Measurements from ENCODE around the gene CADM2. TPM values are rescaled to one million over a fixed set of nuclear protein-coding genes. Genes with fewer than 3 reads are reported as not detected.

Gene CADM2
- polyA plus RNA-seq, 1 donor from 2014 or later, result 4.5 TPM

GRCh38 chr3:85851071-85851470 lies 892.3 kb downstream of the CADM2 start:
- Histone ChIP-seq H3K79me2 (replicated peaks; ENCODE audit: insufficient read depth, low read length) (no peaks in the 10 kb centered on the region), H3K4me2 (ENCODE audit: low read length) (no peak overlapping the region), H3K9ac (ENCODE audit: low read length) (no peak overlapping the region), H4K20me1 (ENCODE audit: insufficient read depth) (no peaks in the 10 kb centered on the region), H3K27ac (ENCODE audit: low read length) (no peak overlapping the region), H3K9me3 (ENCODE audit: low read length) (no peaks in the 10 kb centered on the region), H3K36me3 (ENCODE audit: insufficient read depth, low read length) (no peaks in the 10 kb centered on the region), H3K27me3 (ENCODE audit: insufficient read depth, low read depth, low read length) (no peaks in the 10 kb centered on the region), H3F3A (ENCODE audit: insufficient read depth, low read length, poor library complexity, severe bottlenecking) (no peaks in the 10 kb centered on the region), H2AFZ (ENCODE audit: low read depth, low read length) (no peak overlapping the region), H3K4me3 (ENCODE audit: low read length) (no peak overlapping the region), H3K9me2 (ENCODE audit: insufficient read depth, low read length) (no peaks in the 10 kb centered on the region)
- no peak for TF ChIP-seq SMC3 (conservative IDR thresholded peaks at IDR 0.05; ENCODE audit: poor library complexity)
- no peak for TF ChIP-seq MXI1 (conservative IDR thresholded peaks at IDR 0.05; ENCODE audit: poor library complexity, severe bottlenecking)
- TF ChIP-seq, protein P1, sequence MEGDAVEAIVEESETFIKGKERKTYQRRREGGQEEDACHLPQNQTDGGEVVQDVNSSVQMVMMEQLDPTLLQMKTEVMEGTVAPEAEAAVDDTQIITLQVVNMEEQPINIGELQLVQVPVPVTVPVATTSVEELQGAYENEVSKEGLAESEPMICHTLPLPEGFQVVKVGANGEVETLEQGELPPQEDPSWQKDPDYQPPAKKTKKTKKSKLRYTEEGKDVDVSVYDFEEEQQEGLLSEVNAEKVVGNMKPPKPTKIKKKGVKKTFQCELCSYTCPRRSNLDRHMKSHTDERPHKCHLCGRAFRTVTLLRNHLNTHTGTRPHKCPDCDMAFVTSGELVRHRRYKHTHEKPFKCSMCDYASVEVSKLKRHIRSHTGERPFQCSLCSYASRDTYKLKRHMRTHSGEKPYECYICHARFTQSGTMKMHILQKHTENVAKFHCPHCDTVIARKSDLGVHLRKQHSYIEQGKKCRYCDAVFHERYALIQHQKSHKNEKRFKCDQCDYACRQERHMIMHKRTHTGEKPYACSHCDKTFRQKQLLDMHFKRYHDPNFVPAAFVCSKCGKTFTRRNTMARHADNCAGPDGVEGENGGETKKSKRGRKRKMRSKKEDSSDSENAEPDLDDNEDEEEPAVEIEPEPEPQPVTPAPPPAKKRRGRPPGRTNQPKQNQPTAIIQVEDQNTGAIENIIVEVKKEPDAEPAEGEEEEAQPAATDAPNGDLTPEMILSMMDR (IDR thresholded peaks at IDR 0.05; ENCODE audit: poor library complexity, severe bottlenecking), result no peak
- TF ChIP-seq POLR2AphosphoS5 (IDR thresholded peaks at IDR 0.05), result no peak
- no peak for TF ChIP-seq EZH2 (IDR thresholded peaks at IDR 0.05; ENCODE audit: borderline replicate concordance, insufficient read depth, low read length, poor library complexity, severe bottlenecking)
- TF ChIP-seq TAF1 (IDR thresholded peaks at IDR 0.05; ENCODE audit: low read depth), result no peak
- TF ChIP-seq, protein P2, sequence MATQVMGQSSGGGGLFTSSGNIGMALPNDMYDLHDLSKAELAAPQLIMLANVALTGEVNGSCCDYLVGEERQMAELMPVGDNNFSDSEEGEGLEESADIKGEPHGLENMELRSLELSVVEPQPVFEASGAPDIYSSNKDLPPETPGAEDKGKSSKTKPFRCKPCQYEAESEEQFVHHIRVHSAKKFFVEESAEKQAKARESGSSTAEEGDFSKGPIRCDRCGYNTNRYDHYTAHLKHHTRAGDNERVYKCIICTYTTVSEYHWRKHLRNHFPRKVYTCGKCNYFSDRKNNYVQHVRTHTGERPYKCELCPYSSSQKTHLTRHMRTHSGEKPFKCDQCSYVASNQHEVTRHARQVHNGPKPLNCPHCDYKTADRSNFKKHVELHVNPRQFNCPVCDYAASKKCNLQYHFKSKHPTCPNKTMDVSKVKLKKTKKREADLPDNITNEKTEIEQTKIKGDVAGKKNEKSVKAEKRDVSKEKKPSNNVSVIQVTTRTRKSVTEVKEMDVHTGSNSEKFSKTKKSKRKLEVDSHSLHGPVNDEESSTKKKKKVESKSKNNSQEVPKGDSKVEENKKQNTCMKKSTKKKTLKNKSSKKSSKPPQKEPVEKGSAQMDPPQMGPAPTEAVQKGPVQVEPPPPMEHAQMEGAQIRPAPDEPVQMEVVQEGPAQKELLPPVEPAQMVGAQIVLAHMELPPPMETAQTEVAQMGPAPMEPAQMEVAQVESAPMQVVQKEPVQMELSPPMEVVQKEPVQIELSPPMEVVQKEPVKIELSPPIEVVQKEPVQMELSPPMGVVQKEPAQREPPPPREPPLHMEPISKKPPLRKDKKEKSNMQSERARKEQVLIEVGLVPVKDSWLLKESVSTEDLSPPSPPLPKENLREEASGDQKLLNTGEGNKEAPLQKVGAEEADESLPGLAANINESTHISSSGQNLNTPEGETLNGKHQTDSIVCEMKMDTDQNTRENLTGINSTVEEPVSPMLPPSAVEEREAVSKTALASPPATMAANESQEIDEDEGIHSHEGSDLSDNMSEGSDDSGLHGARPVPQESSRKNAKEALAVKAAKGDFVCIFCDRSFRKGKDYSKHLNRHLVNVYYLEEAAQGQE (IDR thresholded peaks at IDR 0.05; ENCODE audit: borderline replicate concordance), result no peak
- TF ChIP-seq EP300 (conservative IDR thresholded peaks at IDR 0.05; ENCODE audit: poor library complexity, severe bottlenecking), result no peak
- no peak for TF ChIP-seq RAD21 (conservative IDR thresholded peaks at IDR 0.05)

DNA sequence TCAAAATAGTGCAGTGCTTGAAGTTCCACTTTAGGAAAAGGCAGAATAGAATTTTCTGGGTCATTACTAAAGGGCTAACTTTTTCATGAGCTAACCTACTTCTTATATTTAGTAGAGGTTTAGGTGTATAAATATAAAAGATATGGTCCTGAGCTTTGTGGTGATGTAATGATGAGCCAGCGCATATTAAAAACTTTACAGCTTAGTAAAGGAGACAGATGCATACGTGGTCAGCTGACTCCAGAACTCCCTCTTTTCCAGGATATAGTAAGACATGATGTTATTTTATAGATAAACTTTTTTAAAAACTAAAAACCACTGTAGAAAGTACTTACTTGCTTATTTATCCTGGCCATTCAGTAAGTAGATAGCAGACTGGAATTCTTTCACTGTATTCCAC lies 895.0 kb downstream of the CADM2 start:
- TF ChIP-seq EZH2 (IDR thresholded peaks at IDR 0.05; ENCODE audit: borderline replicate concordance, insufficient read depth, low read length, poor library complexity, severe bottlenecking), result no peak
- no peak for TF ChIP-seq MXI1 (conservative IDR thresholded peaks at IDR 0.05; ENCODE audit: poor library complexity, severe bottlenecking)
- H2AFZ ChIP-seq (ENCODE audit: low read depth, low read length), result no peak overlapping the region
- H3F3A ChIP-seq (ENCODE audit: insufficient read depth, low read length, poor library complexity, severe bottlenecking), result no peaks in the 10 kb centered on the region
- no peak overlapping the region for H3K9ac ChIP-seq (ENCODE audit: low read length)
- no peaks in the 10 kb centered on the region for H3K9me3 ChIP-seq (ENCODE audit: low read length)
- H3K4me2 ChIP-seq (ENCODE audit: low read length), result no peak overlapping the region
- H3K36me3 ChIP-seq (ENCODE audit: insufficient read depth, low read length), result no peaks in the 10 kb centered on the region
- H3K79me2 ChIP-seq (replicated peaks; ENCODE audit: insufficient read depth, low read length), result no peaks in the 10 kb centered on the region
- H4K20me1 ChIP-seq (ENCODE audit: insufficient read depth), result no peaks in the 10 kb centered on the region
- H3K4me3 ChIP-seq (ENCODE audit: low read length), result no peak overlapping the region
- H3K9me2 ChIP-seq (ENCODE audit: insufficient read depth, low read length), result no peaks in the 10 kb centered on the region
- H3K27me3 ChIP-seq (ENCODE audit: insufficient read depth, low read depth, low read length), result no peaks in the 10 kb centered on the region
- no peak overlapping the region for H3K27ac ChIP-seq (ENCODE audit: low read length)

Data from neural cell (in vitro differentiated cells).